Spleen (tissue), 11 donors: ENCODE data around the gene CHRM5. TPM values are rescaled to one million over a fixed set of nuclear protein-coding genes. Genes with fewer than 3 reads are reported as not detected.

Experiments used
- DNase-seq: peaks from one replicate; pipeline ENCODE4 v3.0.0-alpha.2; 2020
- H3K27ac ChIP-seq, 8 donors: fragments of 200-600 bp; sonication (generic) in 7 of 8; 1 replicate in 4 of 8; 2 replicates in 4 of 8; pipeline versions ENCODE4 v1.5.0 to v1.8.0; 2016 to 2021; ENCODE audit warnings: inconsistent platforms in 4 of 8, mild to moderate bottlenecking in 4 of 8, moderate library complexity in 1 of 8
- H3K27me3 ChIP-seq, 7 donors: fragments of 200-600 bp; sonication (generic) in 6 of 7; replicated peaks in 1 of 7; 1 replicate in 4 of 7; 2 replicates in 3 of 7; pipeline versions ENCODE4 v1.5.0 to v1.8.0; 2016 to 2021; ENCODE audit warnings: inconsistent platforms in 3 of 7, mild to moderate bottlenecking in 1 of 7
- H3K36me3 ChIP-seq, 6 donors: fragments of 200-600 bp; sonication (generic) in 5 of 6; 1 replicate in 4 of 6; 2 replicates in 2 of 6; pipeline versions ENCODE4 v1.5.0 to v1.8.0; 2016 to 2021; ENCODE audit warnings: inconsistent platforms in 2 of 6
- H3K4me1 ChIP-seq, 6 donors: fragments of 200-600 bp; sonication (generic) in 5 of 6; 1 replicate in 3 of 6; 2 replicates in 3 of 6; pipeline versions ENCODE4 v1.5.0 to v1.8.0; 2016 to 2021; ENCODE audit warnings: inconsistent platforms in 3 of 6
- H3K4me3 ChIP-seq, 8 donors: fragments of 200-600 bp; sonication (generic) in 7 of 8; 1 replicate in 4 of 8; 2 replicates in 4 of 8; pipeline versions ENCODE4 v1.5.0 to v1.8.0; 2016 to 2021; ENCODE audit warnings: inconsistent platforms in 4 of 8, mild to moderate bottlenecking in 4 of 8, moderate library complexity in 2 of 8
- H3K9me3 ChIP-seq, 8 donors: fragments of 200-600 bp; sonication (generic) in 7 of 8; 1 replicate in 4 of 8; 2 replicates in 4 of 8; pipeline versions ENCODE4 v1.5.0 to v1.8.0; 2016 to 2021; ENCODE audit warnings: inconsistent platforms in 4 of 8
- CTCF ChIP-seq, 11 experiments: fragments of 200-600 bp in 7 of 11; fragments of 450-650 bp in 4 of 11; sonication (generic) in 4 of 11; IDR thresholded peaks in 8 of 11; conservative IDR thresholded peaks in 3 of 11; 1 replicate in 7 of 11; 2 replicates in 4 of 11; pipeline versions ENCODE4 v1.4.0 to v1.8.0; 2016 to 2021; ENCODE audit warnings: antibody characterized with exemption in 11 of 11, inconsistent platforms in 4 of 11, mild to moderate bottlenecking in 1 of 11
- POLR2A ChIP-seq, 3 donors: fragments of 450-650 bp; IDR thresholded peaks; one replicate each; pipeline ENCODE4 v1.5.1; 2017; ENCODE audit warnings: antibody characterized with exemption in 3 of 3, mild to moderate bottlenecking in 1 of 3
- POLR2AphosphoS5 ChIP-seq, 3 donors: sonication (generic); formaldehyde crosslinking; IDR thresholded peaks; one replicate each; pipeline ENCODE4 v1.5.1; 2017; ENCODE audit warnings: antibody characterized with exemption in 3 of 3
- WGBS, 5 donors: extraction: QIAGEN DNeasy Blood & Tissue Kit in 3 of 5; methylation state at CpG; one replicate each; pipeline versions ENCODE4 v1.1.5 to v1.1.7; 2013 to 2018; 5-methylcytosine and 5-hydroxymethylcytosine counted together
- intact Hi-C: fragments of 100-400 bp; cut with DNase I; formaldehyde crosslinking; loops from one replicate; pipeline ENCODE4 v1.15.0; 2023; ENCODE audit warnings: low total_unique reads
- polyA plus RNA-seq, 3 donors: library from polyadenylated mRNA; stranded (reverse); fragments of 200-250 nt; gene quantifications; one replicate each; pipeline ENCODE4 v1.2.1, GENCODE V29; 2013
- total RNA-seq, 7 donors: library from RNA; depleted of rRNA in 3 of 7; stranded (reverse); fragments of >200 nt in 3 of 7; fragmentation: NEBNext Ultra II Directional in 4 of 7; extraction: Animal tissue kit (Norgen Biotek cat#: 25700) in 4 of 7; gene quantifications; one replicate each; pipeline versions ENCODE4 v1.1.0 to v1.2.1, GENCODE V29; 2016 to 2021
- donor health status: healthy with polysubstance abuse.
- donor health status: DM: no; HTN: no; CAD: no; lungs with moderate emphysema.
- donor health status: DM: no; HTN: no; CAD: no.
- donor health status: Bipolar disorder and iron deficiency.
- donor health status: healthy.
- donor health status: DM: no; HTN: no; CAD: no.
- donor health status: DM: yes; HTN: yes; CAD: no.

The CHRM5 gene
- total and polyA plus RNA-seq, 10 donors, result 0.03 TPM; not detected in 9

- Histone ChIP-seq H3K27ac (no peak overlapping the region), H3K36me3 (no peaks in the 10 kb centered on the region), H3K27me3 (no peaks in the 10 kb centered on the region), H3K4me1 (no peaks in the 10 kb centered on the region), H3K4me3 (no peak overlapping the region), H3K9me3 (no peaks in the 10 kb centered on the region)
- WGBS, 5 donors, result 94 to 97% (median 96%) methylated on average over 5 of the region's 5 CpGs
- TF ChIP-seq POLR2A (IDR thresholded peaks at IDR 0.05) (no peak), CTCF (IDR thresholded peaks at IDR 0.05 in 8 of 11, conservative IDR thresholded peaks at IDR 0.05 in 3 of 11) (no peak), POLR2AphosphoS5 (IDR thresholded peaks at IDR 0.05) (no peak)
- DNase-seq, result no peak
- intact Hi-C loops, result no loop called here
Measured at GRCh38 chr15:34010921-34011320, 42.6 kb downstream of the CHRM5 start.

GRCh38 chr15:34011481-34011880, 43.2 kb downstream of the CHRM5 start:
- Histone ChIP-seq H3K9me3 (no peaks in the 10 kb centered on the region), H3K27ac (no peak overlapping the region), H3K36me3 (no peaks in the 10 kb centered on the region), H3K4me3 (no peak overlapping the region), H3K4me1 (no peaks in the 10 kb centered on the region), H3K27me3 (no peaks in the 10 kb centered on the region)
- WGBS, 5 donors, result 75 to 91% (median 88%) methylated on average over 2 of the region's 2 CpGs
- intact Hi-C loops, result no loop called here
- no peak for TF ChIP-seq POLR2A (IDR thresholded peaks at IDR 0.05)
- no peak for TF ChIP-seq POLR2AphosphoS5 (IDR thresholded peaks at IDR 0.05)
- no peak for TF ChIP-seq CTCF (IDR thresholded peaks at IDR 0.05 in 8 of 11, conservative IDR thresholded peaks at IDR 0.05 in 3 of 11)
- DNase-seq, result no peak

GRCh38 chr15:34012461-34013028, 44.2 kb downstream of the CHRM5 start:
- intact Hi-C loops, result no loop called here
- Histone ChIP-seq H3K4me3 (no peak overlapping the region), H3K27me3 (no peaks in the 10 kb centered on the region), H3K9me3 (no peaks in the 10 kb centered on the region), H3K27ac (no peak overlapping the region), H3K4me1 (no peaks in the 10 kb centered on the region), H3K36me3 (no peaks in the 10 kb centered on the region)
- TF ChIP-seq POLR2AphosphoS5 (IDR thresholded peaks at IDR 0.05) (no peak), CTCF (IDR thresholded peaks at IDR 0.05 in 8 of 11, conservative IDR thresholded peaks at IDR 0.05 in 3 of 11) (no peak), POLR2A (IDR thresholded peaks at IDR 0.05) (no peak)
- DNase-seq, result no peak
- WGBS, 5 donors, result 86 to 95% (median 90%) methylated on average over 4 of the region's 4 CpGs

- H3K9me3 ChIP-seq, result peaks cover 0 to 2% (median 0%) of the 10 kb centered on the region in 8 donors
- intact Hi-C loops, result no loop called here
- TF ChIP-seq POLR2AphosphoS5 (IDR thresholded peaks at IDR 0.05), result no peak
- no peak for TF ChIP-seq POLR2A (IDR thresholded peaks at IDR 0.05)
- TF ChIP-seq CTCF (IDR thresholded peaks at IDR 0.05 in 8 of 11, conservative IDR thresholded peaks at IDR 0.05 in 3 of 11), result no peak
- H3K4me1 ChIP-seq, result no peaks in the 10 kb centered on the region
- H3K4me3 ChIP-seq, result no peak overlapping the region
- DNase-seq, result no peak
- H3K27me3 ChIP-seq, result no peaks in the 10 kb centered on the region
- no peak overlapping the region for H3K27ac ChIP-seq
- 91 to 99% (median 96%) methylated on average over 9 of the region's 9 CpGs for WGBS, 5 donors
- no peaks in the 10 kb centered on the region for H3K36me3 ChIP-seq
Measured at GRCh38 chr15:34013746-34014145, 45.4 kb downstream of the CHRM5 start.
